WTC11 (cell line): ENCODE results near the gene THSD4.

ENCODE experiments used
- CBFB ChIP-seq: sonication (generic); formaldehyde crosslinking; IDR thresholded peaks from 2 replicates; pipeline ENCODE4 v1.8.1; 2022; ENCODE audit warnings: mild to moderate bottlenecking, low read depth, missing genetic modification reagents
- FOXP1 ChIP-seq: sonication (generic); formaldehyde crosslinking; IDR thresholded peaks from 2 replicates; pipeline ENCODE4 v1.8.0; 2022; ENCODE audit warnings: missing genetic modification reagents, mild to moderate bottlenecking, moderate library complexity, borderline replicate concordance
- NR2C2 ChIP-seq: sonication (generic); formaldehyde crosslinking; IDR thresholded peaks from 2 replicates; pipeline ENCODE4 v1.8.0; 2022; ENCODE audit warnings: mild to moderate bottlenecking, missing genetic modification reagents
- TP53 ChIP-seq: sonication (generic); formaldehyde crosslinking; IDR thresholded peaks from 2 replicates; pipeline ENCODE4 v1.8.1; 2023; ENCODE audit warnings: mild to moderate bottlenecking, missing genetic modification reagents
- TF ChIP-seq, protein P1 (sequence below): sonication (generic); formaldehyde crosslinking; IDR thresholded peaks from 2 replicates; pipeline ENCODE4 v1.8.0; 2022; ENCODE audit warnings: missing genetic modification reagents
- TF ChIP-seq, protein P2 (sequence below): fragments of 200-600 bp; IDR thresholded peaks from 2 replicates; pipeline ENCODE4 v1.8.0; 2022; ENCODE audit warnings: antibody characterized with exemption
- TF ChIP-seq, protein P3 (sequence below): sonication (generic); formaldehyde crosslinking; IDR thresholded peaks from 2 replicates; pipeline ENCODE4 v1.8.1; 2023; ENCODE audit warnings: mild to moderate bottlenecking, missing genetic modification reagents
- TF ChIP-seq, protein P4 (sequence below): sonication (generic); formaldehyde crosslinking; conservative IDR thresholded peaks from 2 replicates; pipeline ENCODE4 v1.8.1; 2023; ENCODE audit warnings: mild to moderate bottlenecking, low read depth, missing genetic modification reagents, moderate library complexity

DNA sequence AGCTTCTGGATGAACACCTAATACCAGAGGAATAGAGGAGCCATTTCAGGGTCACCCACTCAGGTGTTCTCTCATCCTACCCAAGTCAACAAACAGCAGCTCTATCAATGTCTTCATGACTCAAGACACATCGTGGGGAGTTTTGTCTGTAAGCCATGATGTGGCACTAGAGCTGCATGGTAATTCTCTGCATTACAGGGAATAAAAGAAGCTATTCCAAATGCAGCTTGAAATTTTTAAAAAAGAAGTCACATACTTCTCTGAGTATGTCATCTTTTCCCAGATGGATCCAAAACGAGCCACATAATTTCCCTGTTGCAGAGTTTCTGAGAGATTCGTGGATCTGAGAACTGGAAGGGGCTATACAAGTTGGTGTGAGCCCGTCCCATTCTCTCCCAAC is 6.1 kb upstream of the THSD4 start:
- TF ChIP-seq FOXP1 (CRISPR knock-in tag) (no peak), TP53 (CRISPR knock-in tag) (no peak), NR2C2 (CRISPR knock-in tag) (no peak), CBFB (CRISPR knock-in tag) (no peak)
- TF ChIP-seq, protein P1, sequence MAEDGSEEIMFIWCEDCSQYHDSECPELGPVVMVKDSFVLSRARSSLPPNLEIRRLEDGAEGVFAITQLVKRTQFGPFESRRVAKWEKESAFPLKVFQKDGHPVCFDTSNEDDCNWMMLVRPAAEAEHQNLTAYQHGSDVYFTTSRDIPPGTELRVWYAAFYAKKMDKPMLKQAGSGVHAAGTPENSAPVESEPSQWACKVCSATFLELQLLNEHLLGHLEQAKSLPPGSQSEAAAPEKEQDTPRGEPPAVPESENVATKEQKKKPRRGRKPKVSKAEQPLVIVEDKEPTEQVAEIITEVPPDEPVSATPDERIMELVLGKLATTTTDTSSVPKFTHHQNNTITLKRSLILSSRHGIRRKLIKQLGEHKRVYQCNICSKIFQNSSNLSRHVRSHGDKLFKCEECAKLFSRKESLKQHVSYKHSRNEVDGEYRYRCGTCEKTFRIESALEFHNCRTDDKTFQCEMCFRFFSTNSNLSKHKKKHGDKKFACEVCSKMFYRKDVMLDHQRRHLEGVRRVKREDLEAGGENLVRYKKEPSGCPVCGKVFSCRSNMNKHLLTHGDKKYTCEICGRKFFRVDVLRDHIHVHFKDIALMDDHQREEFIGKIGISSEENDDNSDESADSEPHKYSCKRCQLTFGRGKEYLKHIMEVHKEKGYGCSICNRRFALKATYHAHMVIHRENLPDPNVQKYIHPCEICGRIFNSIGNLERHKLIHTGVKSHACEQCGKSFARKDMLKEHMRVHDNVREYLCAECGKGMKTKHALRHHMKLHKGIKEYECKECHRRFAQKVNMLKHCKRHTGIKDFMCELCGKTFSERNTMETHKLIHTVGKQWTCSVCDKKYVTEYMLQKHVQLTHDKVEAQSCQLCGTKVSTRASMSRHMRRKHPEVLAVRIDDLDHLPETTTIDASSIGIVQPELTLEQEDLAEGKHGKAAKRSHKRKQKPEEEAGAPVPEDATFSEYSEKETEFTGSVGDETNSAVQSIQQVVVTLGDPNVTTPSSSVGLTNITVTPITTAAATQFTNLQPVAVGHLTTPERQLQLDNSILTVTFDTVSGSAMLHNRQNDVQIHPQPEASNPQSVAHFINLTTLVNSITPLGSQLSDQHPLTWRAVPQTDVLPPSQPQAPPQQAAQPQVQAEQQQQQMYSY (CRISPR knock-in tag) = no peak
- TF ChIP-seq, protein P2, sequence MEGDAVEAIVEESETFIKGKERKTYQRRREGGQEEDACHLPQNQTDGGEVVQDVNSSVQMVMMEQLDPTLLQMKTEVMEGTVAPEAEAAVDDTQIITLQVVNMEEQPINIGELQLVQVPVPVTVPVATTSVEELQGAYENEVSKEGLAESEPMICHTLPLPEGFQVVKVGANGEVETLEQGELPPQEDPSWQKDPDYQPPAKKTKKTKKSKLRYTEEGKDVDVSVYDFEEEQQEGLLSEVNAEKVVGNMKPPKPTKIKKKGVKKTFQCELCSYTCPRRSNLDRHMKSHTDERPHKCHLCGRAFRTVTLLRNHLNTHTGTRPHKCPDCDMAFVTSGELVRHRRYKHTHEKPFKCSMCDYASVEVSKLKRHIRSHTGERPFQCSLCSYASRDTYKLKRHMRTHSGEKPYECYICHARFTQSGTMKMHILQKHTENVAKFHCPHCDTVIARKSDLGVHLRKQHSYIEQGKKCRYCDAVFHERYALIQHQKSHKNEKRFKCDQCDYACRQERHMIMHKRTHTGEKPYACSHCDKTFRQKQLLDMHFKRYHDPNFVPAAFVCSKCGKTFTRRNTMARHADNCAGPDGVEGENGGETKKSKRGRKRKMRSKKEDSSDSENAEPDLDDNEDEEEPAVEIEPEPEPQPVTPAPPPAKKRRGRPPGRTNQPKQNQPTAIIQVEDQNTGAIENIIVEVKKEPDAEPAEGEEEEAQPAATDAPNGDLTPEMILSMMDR = no peak
- TF ChIP-seq, protein P3, sequence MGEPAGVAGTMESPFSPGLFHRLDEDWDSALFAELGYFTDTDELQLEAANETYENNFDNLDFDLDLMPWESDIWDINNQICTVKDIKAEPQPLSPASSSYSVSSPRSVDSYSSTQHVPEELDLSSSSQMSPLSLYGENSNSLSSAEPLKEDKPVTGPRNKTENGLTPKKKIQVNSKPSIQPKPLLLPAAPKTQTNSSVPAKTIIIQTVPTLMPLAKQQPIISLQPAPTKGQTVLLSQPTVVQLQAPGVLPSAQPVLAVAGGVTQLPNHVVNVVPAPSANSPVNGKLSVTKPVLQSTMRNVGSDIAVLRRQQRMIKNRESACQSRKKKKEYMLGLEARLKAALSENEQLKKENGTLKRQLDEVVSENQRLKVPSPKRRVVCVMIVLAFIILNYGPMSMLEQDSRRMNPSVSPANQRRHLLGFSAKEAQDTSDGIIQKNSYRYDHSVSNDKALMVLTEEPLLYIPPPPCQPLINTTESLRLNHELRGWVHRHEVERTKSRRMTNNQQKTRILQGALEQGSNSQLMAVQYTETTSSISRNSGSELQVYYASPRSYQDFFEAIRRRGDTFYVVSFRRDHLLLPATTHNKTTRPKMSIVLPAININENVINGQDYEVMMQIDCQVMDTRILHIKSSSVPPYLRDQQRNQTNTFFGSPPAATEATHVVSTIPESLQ (CRISPR knock-in tag) = no peak
- TF ChIP-seq, protein P4, sequence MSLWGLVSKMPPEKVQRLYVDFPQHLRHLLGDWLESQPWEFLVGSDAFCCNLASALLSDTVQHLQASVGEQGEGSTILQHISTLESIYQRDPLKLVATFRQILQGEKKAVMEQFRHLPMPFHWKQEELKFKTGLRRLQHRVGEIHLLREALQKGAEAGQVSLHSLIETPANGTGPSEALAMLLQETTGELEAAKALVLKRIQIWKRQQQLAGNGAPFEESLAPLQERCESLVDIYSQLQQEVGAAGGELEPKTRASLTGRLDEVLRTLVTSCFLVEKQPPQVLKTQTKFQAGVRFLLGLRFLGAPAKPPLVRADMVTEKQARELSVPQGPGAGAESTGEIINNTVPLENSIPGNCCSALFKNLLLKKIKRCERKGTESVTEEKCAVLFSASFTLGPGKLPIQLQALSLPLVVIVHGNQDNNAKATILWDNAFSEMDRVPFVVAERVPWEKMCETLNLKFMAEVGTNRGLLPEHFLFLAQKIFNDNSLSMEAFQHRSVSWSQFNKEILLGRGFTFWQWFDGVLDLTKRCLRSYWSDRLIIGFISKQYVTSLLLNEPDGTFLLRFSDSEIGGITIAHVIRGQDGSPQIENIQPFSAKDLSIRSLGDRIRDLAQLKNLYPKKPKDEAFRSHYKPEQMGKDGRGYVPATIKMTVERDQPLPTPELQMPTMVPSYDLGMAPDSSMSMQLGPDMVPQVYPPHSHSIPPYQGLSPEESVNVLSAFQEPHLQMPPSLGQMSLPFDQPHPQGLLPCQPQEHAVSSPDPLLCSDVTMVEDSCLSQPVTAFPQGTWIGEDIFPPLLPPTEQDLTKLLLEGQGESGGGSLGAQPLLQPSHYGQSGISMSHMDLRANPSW = no peak
